ENCODE data around the gene GDA. TPM values are rescaled to one million over a fixed set of nuclear protein-coding genes. Genes with fewer than 3 reads are reported as not detected.

The GDA gene
- total RNA-seq, 2 donors from 2014 or later = 1.9 TPM; not detected in 1

DNA sequence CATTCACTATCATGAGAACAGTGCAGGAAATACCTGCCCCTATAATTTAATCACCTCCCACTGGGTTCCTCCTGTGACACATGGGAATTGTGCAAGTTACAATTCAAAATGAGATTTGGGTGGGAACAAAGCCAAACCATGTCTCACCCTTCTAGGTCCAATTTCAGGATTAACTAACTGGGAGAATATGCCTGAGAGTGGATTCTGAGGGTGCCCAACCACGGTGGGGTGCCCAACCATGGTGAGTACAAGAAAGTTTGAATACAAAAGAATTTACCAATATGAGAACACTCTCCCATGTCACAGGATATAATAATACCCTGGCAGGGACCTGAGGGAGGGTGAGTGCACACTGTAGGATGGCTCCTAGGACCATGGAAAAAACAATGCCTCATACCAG, 17.2 kb upstream of the GDA start:
- H3K4me1 ChIP-seq (replicated peaks) = no peaks in the 10 kb centered on the region
- WGBS = 67% methylated on average over 1 of the region's 1 CpG
- H3K9me3 ChIP-seq = no peaks in the 10 kb centered on the region
- intact Hi-C loops (cut with DNase I) = no loop called here
- no peak for DNase-seq (ENCODE audit: low spot score)
- H3K4me3 ChIP-seq = no peak overlapping the region
- no peaks in the 10 kb centered on the region for H3K36me3 ChIP-seq
- no peak overlapping the region for H3K27ac ChIP-seq
- TF ChIP-seq POLR2AphosphoS5 (IDR thresholded peaks at IDR 0.05) (no peak), POLR2A (IDR thresholded peaks at IDR 0.05) (no peak)
- TF ChIP-seq, protein P1, sequence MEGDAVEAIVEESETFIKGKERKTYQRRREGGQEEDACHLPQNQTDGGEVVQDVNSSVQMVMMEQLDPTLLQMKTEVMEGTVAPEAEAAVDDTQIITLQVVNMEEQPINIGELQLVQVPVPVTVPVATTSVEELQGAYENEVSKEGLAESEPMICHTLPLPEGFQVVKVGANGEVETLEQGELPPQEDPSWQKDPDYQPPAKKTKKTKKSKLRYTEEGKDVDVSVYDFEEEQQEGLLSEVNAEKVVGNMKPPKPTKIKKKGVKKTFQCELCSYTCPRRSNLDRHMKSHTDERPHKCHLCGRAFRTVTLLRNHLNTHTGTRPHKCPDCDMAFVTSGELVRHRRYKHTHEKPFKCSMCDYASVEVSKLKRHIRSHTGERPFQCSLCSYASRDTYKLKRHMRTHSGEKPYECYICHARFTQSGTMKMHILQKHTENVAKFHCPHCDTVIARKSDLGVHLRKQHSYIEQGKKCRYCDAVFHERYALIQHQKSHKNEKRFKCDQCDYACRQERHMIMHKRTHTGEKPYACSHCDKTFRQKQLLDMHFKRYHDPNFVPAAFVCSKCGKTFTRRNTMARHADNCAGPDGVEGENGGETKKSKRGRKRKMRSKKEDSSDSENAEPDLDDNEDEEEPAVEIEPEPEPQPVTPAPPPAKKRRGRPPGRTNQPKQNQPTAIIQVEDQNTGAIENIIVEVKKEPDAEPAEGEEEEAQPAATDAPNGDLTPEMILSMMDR (IDR thresholded peaks at IDR 0.05) = no peak
- no peaks in the 10 kb centered on the region for H3K27me3 ChIP-seq (replicated peaks; ENCODE audit: insufficient read depth)

DNA sequence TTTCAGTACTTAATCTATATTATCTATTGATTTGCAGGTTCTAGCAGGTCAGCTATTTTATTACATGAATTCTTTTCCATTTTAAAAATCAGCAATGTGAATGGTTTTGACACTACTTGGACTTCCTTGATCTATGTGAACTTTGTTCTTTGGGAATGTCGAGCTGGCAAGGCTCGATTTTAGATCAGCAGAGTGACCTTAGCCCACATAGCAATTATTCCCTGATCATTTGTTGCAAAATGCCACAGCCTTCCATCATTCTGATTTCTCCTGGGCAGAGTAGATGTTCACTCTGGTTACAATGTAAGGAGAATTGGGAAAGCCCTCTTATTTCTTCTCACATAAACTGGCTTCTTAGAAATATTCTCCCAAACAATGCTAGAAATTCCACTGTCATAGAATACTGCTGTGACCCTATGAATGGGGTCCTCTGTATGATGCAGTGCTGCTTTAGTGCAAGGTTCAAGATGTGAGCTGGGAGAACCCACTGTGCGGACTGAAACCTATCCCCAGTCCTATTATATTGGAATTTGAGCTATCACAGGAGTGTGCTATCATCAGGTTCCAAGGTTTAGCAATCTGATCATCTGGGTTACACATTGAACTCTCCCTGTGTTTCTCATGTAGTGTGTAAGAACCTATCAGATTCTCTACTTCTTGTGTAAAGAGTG, 15.7 kb upstream of the GDA start:
- Histone ChIP-seq H3K27ac (no peak overlapping the region), H3K36me3 (no peaks in the 10 kb centered on the region), H3K9me3 (no peaks in the 10 kb centered on the region), H3K27me3 (replicated peaks; ENCODE audit: insufficient read depth) (no peaks in the 10 kb centered on the region), H3K4me3 (no peak overlapping the region), H3K4me1 (replicated peaks) (no peaks in the 10 kb centered on the region)
- intact Hi-C loops (cut with DNase I) = no loop called here
- TF ChIP-seq POLR2AphosphoS5 (IDR thresholded peaks at IDR 0.05) (no peak), POLR2A (IDR thresholded peaks at IDR 0.05) (no peak)
- TF ChIP-seq, protein P1 (IDR thresholded peaks at IDR 0.05) = no peak
- WGBS = 87% methylated on average over 3 of the region's 3 CpGs
- DNase-seq (ENCODE audit: low spot score) = no peak

DNA sequence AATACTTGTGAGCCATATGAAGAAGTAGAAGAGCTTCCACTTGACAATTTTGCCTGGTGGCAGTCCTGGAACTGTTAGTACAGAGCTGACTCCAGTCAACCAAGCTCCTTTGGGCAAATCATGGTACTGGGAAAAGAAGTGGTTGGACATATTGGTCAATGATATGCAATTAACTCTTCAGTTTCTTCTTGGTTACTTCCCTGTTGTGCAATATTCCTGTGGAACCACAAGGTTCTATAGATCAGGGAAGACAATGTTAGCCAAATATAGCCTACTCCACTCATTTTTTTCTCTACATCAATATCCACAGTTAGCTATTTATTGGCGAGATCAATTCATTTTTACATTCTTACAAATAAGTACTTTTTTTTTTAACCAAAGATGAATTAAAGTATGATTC, 14.4 kb upstream of the GDA start:
- TF ChIP-seq POLR2A (IDR thresholded peaks at IDR 0.05) (no peak), POLR2AphosphoS5 (IDR thresholded peaks at IDR 0.05) (no peak)
- TF ChIP-seq, protein P1 (IDR thresholded peaks at IDR 0.05) = no peak
- H3K27me3 ChIP-seq (replicated peaks; ENCODE audit: insufficient read depth) = no peaks in the 10 kb centered on the region
- H3K27ac ChIP-seq = no peak overlapping the region
- H3K4me1 ChIP-seq (replicated peaks) = no peaks in the 10 kb centered on the region
- H3K9me3 ChIP-seq = no peaks in the 10 kb centered on the region
- no peaks in the 10 kb centered on the region for H3K36me3 ChIP-seq
- no peak for DNase-seq (ENCODE audit: low spot score)
- H3K4me3 ChIP-seq = no peak overlapping the region
- 95% methylated on average over 1 of the region's 1 CpG for WGBS
- intact Hi-C loops (cut with DNase I) = no loop called here

DNA sequence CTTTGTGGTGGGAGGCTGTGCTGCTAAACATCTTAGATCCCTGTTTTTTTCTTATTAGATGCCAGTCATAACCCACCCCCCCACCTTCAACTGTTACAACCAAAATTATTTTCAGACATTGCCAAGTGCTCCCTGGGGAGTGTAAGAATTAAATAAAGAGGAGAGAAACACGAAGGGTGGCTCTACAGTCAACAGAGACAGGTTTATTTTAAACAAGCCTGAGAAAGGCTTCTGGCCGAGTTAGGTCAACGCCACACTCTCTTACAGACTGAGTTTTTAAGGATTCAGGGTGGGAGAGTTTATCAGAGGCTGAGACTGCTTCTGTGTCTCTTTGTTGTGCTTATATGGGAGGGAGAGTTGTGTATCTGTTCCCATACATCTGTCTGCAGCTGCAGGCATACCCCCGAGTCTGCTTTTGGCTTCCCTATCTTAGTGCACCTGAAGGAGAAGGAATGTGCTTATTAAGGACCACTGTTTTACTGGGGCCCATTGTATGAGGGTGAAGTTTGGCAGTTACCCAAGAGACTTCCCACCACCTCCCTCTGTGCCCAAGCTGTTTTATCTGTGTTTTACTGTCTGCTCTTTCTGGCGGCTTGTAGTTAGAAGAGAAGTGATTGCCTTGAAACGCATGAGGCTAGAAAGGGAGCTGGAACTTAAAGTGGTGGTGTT, 11.4 kb upstream of the GDA start:
- intact Hi-C loops (cut with DNase I) = no loop called here
- TF ChIP-seq, protein P1 (IDR thresholded peaks at IDR 0.05) = no peak
- TF ChIP-seq POLR2AphosphoS5 (IDR thresholded peaks at IDR 0.05) (no peak), POLR2A (IDR thresholded peaks at IDR 0.05) (no peak)
- H3K4me1 ChIP-seq (replicated peaks) = no peaks in the 10 kb centered on the region
- no peaks in the 10 kb centered on the region for H3K36me3 ChIP-seq
- no peak overlapping the region for H3K4me3 ChIP-seq
- DNase-seq (ENCODE audit: low spot score) = no peak
- no peaks in the 10 kb centered on the region for H3K9me3 ChIP-seq
- H3K27me3 ChIP-seq (replicated peaks; ENCODE audit: insufficient read depth) = no peaks in the 10 kb centered on the region
- H3K27ac ChIP-seq = no peak overlapping the region
- WGBS = 69% methylated on average over 6 of the region's 6 CpGs

DNA sequence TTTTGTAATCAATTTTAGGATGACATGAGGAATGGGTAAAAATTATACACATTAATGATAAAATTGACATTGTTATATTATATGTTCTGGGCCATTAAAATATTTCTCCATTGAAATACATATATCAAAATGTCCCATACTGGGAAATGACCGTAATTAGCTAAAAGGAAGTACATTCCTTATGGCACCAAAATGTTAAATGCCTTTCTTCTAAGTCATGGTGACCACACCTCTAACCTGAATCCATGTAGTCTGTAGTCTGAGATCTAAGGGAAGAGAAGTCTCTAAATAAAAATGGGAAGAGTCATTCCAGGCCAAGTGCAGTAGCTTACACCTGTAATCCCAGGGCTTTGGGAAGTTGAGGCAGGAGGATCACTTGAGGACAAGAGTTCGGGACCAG, 10.0 kb upstream of the GDA start:
- Histone ChIP-seq H3K9me3 (no peaks in the 10 kb centered on the region), H3K27me3 (replicated peaks; ENCODE audit: insufficient read depth) (no peaks in the 10 kb centered on the region), H3K4me3 (no peak overlapping the region), H3K27ac (no peak overlapping the region), H3K4me1 (replicated peaks) (no peaks in the 10 kb centered on the region), H3K36me3 (no peaks in the 10 kb centered on the region)
- intact Hi-C loops (cut with DNase I) = no loop called here
- TF ChIP-seq, protein P1 (IDR thresholded peaks at IDR 0.05) = no peak
- TF ChIP-seq POLR2A (IDR thresholded peaks at IDR 0.05) = no peak
- TF ChIP-seq POLR2AphosphoS5 (IDR thresholded peaks at IDR 0.05) = no peak
- 85% methylated on average over 2 of the region's 2 CpGs for WGBS
- DNase-seq (ENCODE audit: low spot score) = no peak
